RWPE2 (cell line): ENCODE results near the gene LGI2.

Source experiments
- ATAC-seq: fragments of 200-7000 bp; cut with Tn5 transposase; 3 replicates; pipeline ENCODE4 v1.9.1; 2021; ENCODE audit warnings: low read depth
- DNase-seq: peaks from one replicate; pipeline ENCODE4 v3.0.0-alpha.2; 2020; ENCODE audit warnings: low spot score
- H3K27ac ChIP-seq: fragments of 450-650 bp; 2 replicates; pipeline ENCODE4 v1.5.1; 2017; ENCODE audit warnings: mild to moderate bottlenecking; ENCODE audit not compliant: poor library complexity, severe bottlenecking
- H3K27me3 ChIP-seq: fragments of 250-450 bp; sonication (Bioruptor Pico); 2 replicates; pipeline ENCODE4 v1.5.1; 2021; ENCODE audit warnings: mild to moderate bottlenecking, moderate library complexity; ENCODE audit not compliant: insufficient read depth, poor library complexity, severe bottlenecking
- H3K36me3 ChIP-seq: fragments of 250-450 bp; sonication (Bioruptor Pico); 2 replicates; pipeline ENCODE4 v1.5.1; 2020; ENCODE audit warnings: low read depth, mild to moderate bottlenecking, moderate library complexity
- H3K4me1 ChIP-seq: fragments of 250-450 bp; sonication (Bioruptor Pico); 2 replicates; pipeline ENCODE4 v1.5.1; 2021; ENCODE audit warnings: mild to moderate bottlenecking, moderate library complexity; ENCODE audit not compliant: insufficient read depth, poor library complexity, severe bottlenecking
- H3K4me3 ChIP-seq: fragments of 250-450 bp; sonication (Bioruptor Pico); 2 replicates; pipeline ENCODE4 v1.5.1; 2021; ENCODE audit warnings: mild to moderate bottlenecking, moderate library complexity; ENCODE audit not compliant: severe bottlenecking
- H3K9me3 ChIP-seq: fragments of 250-450 bp; sonication (Bioruptor Pico); 2 replicates; pipeline ENCODE4 v1.5.1; 2021; ENCODE audit warnings: mild to moderate bottlenecking, moderate library complexity; ENCODE audit not compliant: severe bottlenecking
- TF ChIP-seq, protein P1 (sequence below): fragments of 450-650 bp; IDR thresholded peaks from one replicate; pipeline ENCODE4 v1.5.1; 2017; ENCODE audit warnings: mild to moderate bottlenecking, moderate library complexity; ENCODE audit not compliant: poor library complexity, severe bottlenecking

LGI2 gene

GRCh38 chr4:24952667-24953066, 78.1 kb downstream of the LGI2 start:
- Histone ChIP-seq H3K4me3 (no peak overlapping the region), H3K4me1 (no peaks in the 10 kb centered on the region), H3K36me3 (no peaks in the 10 kb centered on the region), H3K27ac (no peak overlapping the region), H3K9me3 (no peaks in the 10 kb centered on the region), H3K27me3 (peaks cover 11% of the 10 kb centered on the region)
- TF ChIP-seq, protein P1, sequence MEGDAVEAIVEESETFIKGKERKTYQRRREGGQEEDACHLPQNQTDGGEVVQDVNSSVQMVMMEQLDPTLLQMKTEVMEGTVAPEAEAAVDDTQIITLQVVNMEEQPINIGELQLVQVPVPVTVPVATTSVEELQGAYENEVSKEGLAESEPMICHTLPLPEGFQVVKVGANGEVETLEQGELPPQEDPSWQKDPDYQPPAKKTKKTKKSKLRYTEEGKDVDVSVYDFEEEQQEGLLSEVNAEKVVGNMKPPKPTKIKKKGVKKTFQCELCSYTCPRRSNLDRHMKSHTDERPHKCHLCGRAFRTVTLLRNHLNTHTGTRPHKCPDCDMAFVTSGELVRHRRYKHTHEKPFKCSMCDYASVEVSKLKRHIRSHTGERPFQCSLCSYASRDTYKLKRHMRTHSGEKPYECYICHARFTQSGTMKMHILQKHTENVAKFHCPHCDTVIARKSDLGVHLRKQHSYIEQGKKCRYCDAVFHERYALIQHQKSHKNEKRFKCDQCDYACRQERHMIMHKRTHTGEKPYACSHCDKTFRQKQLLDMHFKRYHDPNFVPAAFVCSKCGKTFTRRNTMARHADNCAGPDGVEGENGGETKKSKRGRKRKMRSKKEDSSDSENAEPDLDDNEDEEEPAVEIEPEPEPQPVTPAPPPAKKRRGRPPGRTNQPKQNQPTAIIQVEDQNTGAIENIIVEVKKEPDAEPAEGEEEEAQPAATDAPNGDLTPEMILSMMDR: no peak
- ATAC-seq (no peak), DNase-seq (no peak)

DNA sequence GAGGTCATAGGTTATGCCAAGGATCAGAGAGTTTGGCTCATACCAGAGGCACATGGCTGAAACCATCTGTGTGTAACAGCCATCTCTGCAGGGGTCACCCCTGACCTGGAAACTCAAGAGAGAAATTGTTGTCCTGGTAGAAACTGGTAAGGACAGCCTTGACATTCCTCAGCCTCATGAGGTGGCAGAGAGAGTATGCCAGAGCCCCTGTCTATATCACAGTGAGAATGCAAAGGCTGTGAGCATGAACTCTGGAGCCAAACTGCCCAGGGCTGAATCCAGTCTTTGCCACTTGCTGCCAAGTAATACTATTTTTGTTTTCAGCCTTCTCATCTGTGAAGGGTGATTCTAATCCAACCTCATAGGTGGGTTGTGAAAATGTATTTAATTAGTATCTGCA, 80.8 kb downstream of the LGI2 start:
- ATAC-seq (no peak), DNase-seq (no peak)
- TF ChIP-seq, protein P1: no peak
- Histone ChIP-seq H3K9me3 (peaks cover 2% of the 10 kb centered on the region), H3K4me1 (no peaks in the 10 kb centered on the region), H3K36me3 (no peaks in the 10 kb centered on the region), H3K27ac (no peak overlapping the region), H3K4me3 (no peak overlapping the region), H3K27me3 (peaks cover 11% of the 10 kb centered on the region)
